Stimulated activated naive CD8-positive, alpha-beta T cell treated with anti-CD3 and anti-CD28 coated beads, Interleukin-15, Interleukin-2, amounts not matched to agents 100 ng/mL and 50 ng/mL, for 24 hours (primary cell): ENCODE measurements around the gene SLMAP.
"Not testable (repeated sequence)": the region's sequence is repeated elsewhere in the genome, so short reads cannot be mapped to it uniquely, and the experiment has no call there.

Experiments used
- H3K27ac Mint-ChIP-seq: one replicate; pipeline ENCODE4 v1.8.0; 2021; ENCODE audit warnings: mild to moderate bottlenecking, mixed read lengths
- H3K27me3 Mint-ChIP-seq: one replicate; pipeline ENCODE4 v1.8.0; 2021; ENCODE audit warnings: mixed read lengths
- H3K36me3 Mint-ChIP-seq: one replicate; pipeline ENCODE4 v1.8.0; 2021; ENCODE audit warnings: low read depth, mixed read lengths
- H3K4me1 Mint-ChIP-seq: one replicate; pipeline ENCODE4 v1.8.0; 2021; ENCODE audit warnings: low read depth, mixed read lengths
- H3K4me3 Mint-ChIP-seq: one replicate; pipeline ENCODE4 v1.8.0; 2021; ENCODE audit warnings: mild to moderate bottlenecking, mixed read lengths
- H3K9me3 Mint-ChIP-seq: one replicate; pipeline ENCODE4 v1.8.0; 2021; ENCODE audit warnings: mixed read lengths

The SLMAP gene

DNA sequence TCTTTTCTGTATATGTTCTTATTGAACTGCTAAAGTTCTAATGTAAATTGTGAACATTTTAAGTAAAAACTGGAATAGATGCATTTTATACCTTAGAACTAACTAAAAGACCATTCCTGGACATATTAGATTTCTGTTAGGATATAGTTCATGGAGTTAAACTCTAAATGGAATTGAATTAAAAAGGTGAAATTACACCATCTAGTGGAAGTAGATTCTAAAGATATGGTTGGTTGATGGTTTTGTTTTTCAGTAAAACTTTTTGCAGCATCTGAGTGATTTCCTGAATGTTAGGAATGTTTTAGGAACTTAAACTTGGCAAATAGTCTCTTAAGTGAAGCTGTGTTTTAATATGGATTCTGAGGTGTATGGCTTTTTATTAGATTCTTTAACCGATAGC, 96.8 kb downstream of the SLMAP start:
- H3K9me3 Mint-ChIP-seq, result no peaks in the 10 kb centered on the region
- H3K4me1 Mint-ChIP-seq, result no peaks in the 10 kb centered on the region
- no peak overlapping the region for H3K27ac Mint-ChIP-seq
- no peak overlapping the region for H3K4me3 Mint-ChIP-seq
- H3K36me3 Mint-ChIP-seq, result peaks cover 11% of the 10 kb centered on the region
- no peaks in the 10 kb centered on the region for H3K27me3 Mint-ChIP-seq

DNA sequence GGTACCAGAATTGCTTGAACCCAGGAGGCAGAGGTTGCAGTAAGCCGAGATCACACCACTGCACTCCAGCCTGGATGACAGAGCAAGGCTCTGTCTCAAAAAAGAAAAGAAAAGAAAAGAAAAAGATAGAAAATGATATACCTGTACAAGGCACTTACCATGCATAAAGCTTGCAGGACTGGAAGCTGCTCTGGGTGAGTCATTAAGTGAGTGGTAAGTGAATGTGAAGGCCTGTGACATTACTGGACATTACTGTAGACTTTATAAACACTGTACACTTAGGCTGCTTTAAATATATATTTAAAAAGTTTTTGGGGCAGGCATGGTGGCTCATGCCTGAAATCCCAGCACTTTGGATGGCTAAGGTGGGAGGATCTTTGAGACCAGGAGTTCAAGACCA, 99.2 kb downstream of the SLMAP start:
- H3K4me3 Mint-ChIP-seq, result no peak overlapping the region
- no peaks in the 10 kb centered on the region for H3K4me1 Mint-ChIP-seq
- H3K36me3 Mint-ChIP-seq, result peaks cover 20% of the 10 kb centered on the region
- no peak overlapping the region for H3K27ac Mint-ChIP-seq
- no peaks in the 10 kb centered on the region for H3K9me3 Mint-ChIP-seq
- H3K27me3 Mint-ChIP-seq, result no peaks in the 10 kb centered on the region

DNA sequence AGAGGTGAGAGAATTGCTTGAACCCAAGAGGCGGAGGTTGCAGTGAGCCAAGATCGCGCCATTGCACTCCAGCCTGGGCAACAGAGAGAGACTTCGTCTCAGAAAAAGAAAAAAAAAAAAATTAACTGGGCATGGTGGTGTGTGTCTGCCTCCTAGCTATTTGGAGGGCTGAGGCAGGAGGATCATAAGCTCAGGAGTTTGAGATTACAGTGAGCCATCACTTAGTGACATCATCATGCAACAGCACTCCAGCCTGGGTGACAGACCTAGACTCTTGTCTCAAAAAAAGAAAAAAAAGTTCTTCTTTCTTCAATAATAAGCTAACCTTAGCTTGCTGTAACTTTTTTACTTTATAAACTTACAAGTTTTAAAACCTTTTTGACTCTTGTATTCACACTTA, 99.8 kb downstream of the SLMAP start:
- Mint-ChIP-seq H3K9me3 (no peaks in the 10 kb centered on the region), H3K4me3 (no peak overlapping the region), H3K27me3 (no peaks in the 10 kb centered on the region), H3K36me3 (peaks cover 20% of the 10 kb centered on the region), H3K4me1 (no peaks in the 10 kb centered on the region), H3K27ac (no peak overlapping the region)

DNA sequence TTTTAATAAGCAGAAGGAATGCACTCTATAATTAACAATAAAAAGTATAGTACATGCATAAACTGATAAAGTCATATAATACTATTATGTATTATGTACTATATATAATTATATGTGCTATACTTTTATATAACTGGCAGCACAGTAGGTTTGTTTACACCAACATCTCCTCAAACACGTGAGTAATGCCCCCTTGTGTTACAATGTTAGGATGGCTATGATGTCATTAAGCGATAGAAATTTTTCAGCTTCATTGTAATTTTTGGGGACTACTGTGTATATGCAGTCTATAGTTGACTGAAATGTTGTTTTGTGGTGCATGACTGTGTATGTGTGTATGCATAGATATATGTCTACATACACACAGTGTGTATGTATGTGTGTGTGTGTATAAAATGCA, 100.6 kb downstream of the SLMAP start:
- Mint-ChIP-seq H3K27ac (no peak overlapping the region), H3K4me1 (no peaks in the 10 kb centered on the region), H3K9me3 (no peaks in the 10 kb centered on the region), H3K27me3 (no peaks in the 10 kb centered on the region), H3K4me3 (no peak overlapping the region), H3K36me3 (peaks cover 22% of the 10 kb centered on the region)

DNA sequence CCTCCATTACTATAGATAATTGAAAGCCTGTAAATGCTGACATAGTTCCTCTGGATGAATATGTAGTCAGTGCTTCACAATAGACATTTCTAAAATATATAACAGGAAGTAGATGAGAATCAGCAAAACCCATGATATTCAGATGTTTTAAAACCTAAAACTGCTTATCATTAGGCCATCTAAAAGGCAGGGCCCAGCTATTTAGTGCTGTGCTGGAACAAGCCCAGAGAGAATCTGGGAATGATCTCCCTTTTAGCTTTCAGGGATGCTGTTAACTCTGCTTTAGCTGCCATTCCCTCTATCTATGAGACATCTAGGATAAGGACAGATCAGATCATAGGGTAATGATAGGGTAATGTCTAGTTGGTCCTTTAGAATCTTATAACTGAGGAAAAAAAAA, 106.8 kb downstream of the SLMAP start:
- Mint-ChIP-seq H3K27me3 (no peaks in the 10 kb centered on the region), H3K4me3 (no peak overlapping the region), H3K36me3 (peaks cover 46% of the 10 kb centered on the region)

DNA sequence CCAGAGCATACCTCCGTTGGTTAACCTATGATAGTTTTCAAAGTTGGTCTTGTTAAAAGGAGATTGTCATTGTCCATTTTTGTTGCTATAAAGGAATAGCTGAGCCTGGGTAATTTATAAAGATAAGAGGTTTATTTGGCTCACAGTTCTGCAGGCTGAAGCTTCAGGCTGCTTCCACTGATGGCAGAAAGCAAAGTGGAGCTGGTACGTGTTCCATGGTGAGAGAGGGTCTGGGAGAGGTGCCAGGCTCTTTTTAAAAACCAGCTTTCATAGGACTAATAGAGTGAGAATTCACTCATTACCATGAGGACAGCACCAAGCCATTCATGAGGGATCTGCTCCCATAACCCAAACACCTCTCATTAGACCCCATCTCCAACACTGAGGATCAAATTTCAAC, 107.3 kb downstream of the SLMAP start:
- Mint-ChIP-seq H3K36me3 (peaks cover 44% of the 10 kb centered on the region), H3K9me3 (no peaks in the 10 kb centered on the region), H3K27ac (no peak overlapping the region), H3K4me1 (no peaks in the 10 kb centered on the region), H3K4me3 (no peak overlapping the region), H3K27me3 (no peaks in the 10 kb centered on the region)

More for the DNA sequence above, 106.8 kb downstream of the SLMAP start:
- H3K4me1 Mint-ChIP-seq, result no peaks in the 10 kb centered on the region
- H3K9me3 Mint-ChIP-seq, result no peaks in the 10 kb centered on the region
- no peak overlapping the region for H3K27ac Mint-ChIP-seq

DNA sequence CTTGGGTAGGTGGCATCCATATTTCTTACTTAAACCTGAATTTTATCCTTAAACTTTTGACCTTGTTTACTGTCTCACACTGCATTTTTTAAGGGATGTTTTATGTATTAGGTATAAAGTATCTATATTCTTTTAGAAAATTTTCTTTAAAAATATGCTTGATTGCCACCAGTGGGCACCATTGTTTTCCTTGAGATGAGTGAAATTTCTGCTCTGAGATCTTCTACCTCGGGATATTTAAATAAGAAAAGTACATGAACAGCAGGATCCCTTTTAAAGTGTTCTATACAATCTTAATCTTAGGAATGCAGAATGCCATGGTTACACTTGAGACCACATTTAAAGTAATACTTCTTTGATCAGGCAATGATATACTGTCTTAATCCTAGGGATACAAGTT, 108.7 kb downstream of the SLMAP start:
- Mint-ChIP-seq H3K9me3 (no peaks in the 10 kb centered on the region), H3K27me3 (no peaks in the 10 kb centered on the region), H3K4me1 (no peaks in the 10 kb centered on the region), H3K4me3 (no peak overlapping the region), H3K36me3 (peaks cover 37% of the 10 kb centered on the region), H3K27ac (no peak overlapping the region)

DNA sequence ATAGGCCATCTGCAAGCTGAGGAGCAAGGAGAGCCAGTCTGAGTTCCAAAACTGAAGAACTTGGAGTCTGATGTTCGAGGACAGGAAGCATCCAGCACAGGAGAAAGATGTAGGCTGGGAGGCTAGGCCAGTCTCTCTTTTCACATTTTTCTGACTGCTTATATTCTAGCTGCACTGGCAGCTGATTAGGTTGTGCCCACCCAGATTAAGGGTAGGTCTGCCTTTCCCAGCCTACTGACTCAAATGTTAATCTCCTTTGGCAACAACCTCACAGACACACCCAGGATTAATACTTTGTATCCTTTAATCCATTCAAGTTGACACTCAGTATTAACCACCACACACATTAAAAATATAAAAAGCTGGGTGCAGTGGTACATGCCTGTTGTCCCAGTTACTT, 113.0 kb downstream of the SLMAP start:
- not testable (repeated sequence) for H3K4me1 Mint-ChIP-seq, H3K9me3 Mint-ChIP-seq, H3K27ac Mint-ChIP-seq, H3K4me3 Mint-ChIP-seq, H3K27me3 Mint-ChIP-seq
- peaks cover 40% of the 10 kb centered on the region for H3K36me3 Mint-ChIP-seq

DNA sequence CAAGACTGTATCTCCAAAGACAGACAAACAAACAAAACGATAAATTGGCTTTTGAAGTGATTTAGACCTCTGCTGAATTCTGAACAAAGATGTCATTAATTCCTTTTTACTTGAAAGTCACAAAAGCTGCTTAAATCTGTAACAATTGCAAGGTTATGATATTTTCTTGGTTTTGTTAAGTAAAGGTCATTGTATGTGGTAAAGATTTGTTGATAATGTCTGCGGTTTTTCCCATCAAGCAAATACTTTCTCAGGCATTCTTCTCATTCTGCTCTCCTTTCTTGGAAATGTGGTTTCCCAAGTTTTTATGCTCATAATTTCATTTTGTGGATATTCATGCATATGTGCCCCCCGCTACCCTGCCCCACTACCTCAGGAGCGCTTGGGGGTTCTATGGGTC, 116.5 kb downstream of the SLMAP start:
- Mint-ChIP-seq H3K27me3 (no peaks in the 10 kb centered on the region), H3K36me3 (peaks cover 23% of the 10 kb centered on the region), H3K4me3 (no peak overlapping the region), H3K4me1 (no peaks in the 10 kb centered on the region), H3K27ac (no peak overlapping the region), H3K9me3 (no peaks in the 10 kb centered on the region)

DNA sequence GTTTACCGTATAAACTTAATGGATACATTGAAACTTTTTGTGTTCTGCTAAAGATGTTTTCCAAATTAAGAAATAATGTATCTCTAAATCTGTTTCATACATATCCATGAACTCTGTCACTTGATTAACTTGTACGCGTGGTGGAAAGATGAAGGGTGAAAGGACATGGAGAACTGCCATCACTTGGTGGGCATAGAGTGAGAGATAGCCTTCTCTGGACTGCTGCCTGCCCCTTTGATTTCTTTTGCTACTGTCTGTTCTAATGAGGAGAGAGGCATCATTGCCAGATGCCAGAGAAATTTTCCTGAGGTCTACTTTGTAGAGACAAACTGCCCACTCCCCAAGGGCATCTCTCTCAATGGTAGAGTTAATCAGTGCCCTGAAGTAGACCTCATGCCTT, 120.5 kb downstream of the SLMAP start:
- H3K9me3 Mint-ChIP-seq, result no peaks in the 10 kb centered on the region
- H3K27ac Mint-ChIP-seq, result no peak overlapping the region
- H3K4me3 Mint-ChIP-seq, result no peak overlapping the region
- no peaks in the 10 kb centered on the region for H3K4me1 Mint-ChIP-seq
- peaks cover 22% of the 10 kb centered on the region for H3K36me3 Mint-ChIP-seq
- H3K27me3 Mint-ChIP-seq, result no peaks in the 10 kb centered on the region

DNA sequence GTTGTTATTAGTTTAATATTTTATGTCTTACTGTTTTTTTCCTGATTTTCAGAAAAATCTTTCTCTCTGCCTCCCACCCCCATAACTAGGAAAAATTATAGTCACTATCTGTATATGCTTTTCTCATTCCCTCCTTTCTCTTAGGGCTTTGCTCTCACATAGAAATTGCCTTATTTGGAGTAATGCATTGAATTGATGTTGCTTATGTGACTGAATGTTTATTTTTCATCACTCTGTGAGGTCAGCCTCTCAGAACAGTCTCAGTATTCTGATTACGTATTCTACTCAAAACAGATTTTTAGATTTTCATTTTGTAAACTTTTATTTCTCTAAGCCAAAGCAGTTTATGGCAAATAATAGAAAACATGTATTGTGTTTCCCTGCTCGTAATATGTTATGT, 121.0 kb downstream of the SLMAP start:
- no peak overlapping the region for H3K27ac Mint-ChIP-seq
- no peaks in the 10 kb centered on the region for H3K9me3 Mint-ChIP-seq
- H3K27me3 Mint-ChIP-seq, result no peaks in the 10 kb centered on the region
- H3K36me3 Mint-ChIP-seq, result peaks cover 20% of the 10 kb centered on the region
- H3K4me1 Mint-ChIP-seq, result no peaks in the 10 kb centered on the region
- H3K4me3 Mint-ChIP-seq, result no peak overlapping the region

DNA sequence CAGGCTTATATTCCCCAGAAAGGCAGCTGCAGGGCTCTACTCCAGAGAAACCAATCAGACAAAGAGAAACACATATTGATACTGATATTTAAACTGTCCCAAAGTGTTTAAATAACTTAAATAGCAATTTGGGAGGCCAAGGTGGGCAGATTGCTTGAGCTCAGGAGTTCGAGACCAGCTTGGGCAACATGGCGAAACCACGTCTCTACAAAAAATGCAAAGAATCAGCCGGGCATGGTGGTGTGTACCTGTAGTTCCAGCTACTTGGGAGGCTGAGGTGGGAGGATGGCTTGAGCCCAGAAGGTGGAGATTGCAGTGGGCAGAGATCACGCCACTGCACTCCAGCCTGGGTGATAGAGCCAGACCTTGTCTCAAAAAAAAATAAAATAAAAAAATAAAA, 128.3 kb downstream of the SLMAP start:
- H3K27me3 Mint-ChIP-seq, H3K4me3 Mint-ChIP-seq, H3K4me1 Mint-ChIP-seq, H3K9me3 Mint-ChIP-seq, H3K27ac Mint-ChIP-seq: not testable (repeated sequence)
- peaks cover 24% of the 10 kb centered on the region for H3K36me3 Mint-ChIP-seq

DNA sequence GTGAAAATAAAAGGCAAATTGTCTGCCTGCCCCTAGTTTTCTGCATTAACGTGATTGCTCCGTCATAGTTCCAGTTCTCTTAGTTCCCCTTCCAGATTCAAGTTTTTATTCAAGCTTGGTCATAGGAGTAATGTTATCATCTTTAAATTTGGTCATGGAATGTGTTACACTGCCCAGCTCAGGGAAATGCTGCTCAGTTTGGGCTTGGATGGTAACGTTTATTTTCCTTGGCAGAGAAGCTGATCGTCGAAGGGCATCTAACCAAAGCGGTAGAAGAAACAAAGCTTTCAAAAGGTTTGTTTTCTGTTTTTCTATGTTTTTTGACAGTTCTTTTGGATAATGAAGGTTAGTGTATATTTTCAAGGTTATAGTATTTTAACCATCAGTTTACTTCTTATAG, 133.7 kb downstream of the SLMAP start:
- no peak overlapping the region for H3K4me3 Mint-ChIP-seq
- no peaks in the 10 kb centered on the region for H3K27me3 Mint-ChIP-seq
- peaks cover 23% of the 10 kb centered on the region for H3K36me3 Mint-ChIP-seq
- no peak overlapping the region for H3K27ac Mint-ChIP-seq
- H3K4me1 Mint-ChIP-seq, result no peaks in the 10 kb centered on the region
- H3K9me3 Mint-ChIP-seq, result no peaks in the 10 kb centered on the region

DNA sequence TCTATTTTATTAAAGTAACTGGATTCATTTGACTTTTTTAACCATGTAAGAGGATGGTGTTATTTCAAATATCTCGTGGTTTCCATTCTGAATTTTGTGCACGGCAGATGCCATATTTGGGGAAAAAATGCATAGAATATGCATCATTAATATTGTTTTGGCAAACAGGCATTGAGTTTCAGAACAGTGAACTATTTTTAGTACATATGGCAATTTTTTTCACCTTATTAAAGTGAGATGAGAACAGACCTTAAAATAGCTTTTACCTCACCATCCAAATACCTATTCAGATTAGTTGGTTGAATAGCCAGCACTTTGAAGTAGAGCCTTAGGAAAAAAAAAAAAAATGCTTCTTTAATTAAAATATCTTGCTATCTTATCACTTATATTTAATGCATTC, 134.8 kb downstream of the SLMAP start:
- H3K4me1 Mint-ChIP-seq, result no peaks in the 10 kb centered on the region
- no peaks in the 10 kb centered on the region for H3K9me3 Mint-ChIP-seq
- H3K27ac Mint-ChIP-seq, result no peak overlapping the region
- no peaks in the 10 kb centered on the region for H3K27me3 Mint-ChIP-seq
- peaks cover 17% of the 10 kb centered on the region for H3K36me3 Mint-ChIP-seq
- no peak overlapping the region for H3K4me3 Mint-ChIP-seq

DNA sequence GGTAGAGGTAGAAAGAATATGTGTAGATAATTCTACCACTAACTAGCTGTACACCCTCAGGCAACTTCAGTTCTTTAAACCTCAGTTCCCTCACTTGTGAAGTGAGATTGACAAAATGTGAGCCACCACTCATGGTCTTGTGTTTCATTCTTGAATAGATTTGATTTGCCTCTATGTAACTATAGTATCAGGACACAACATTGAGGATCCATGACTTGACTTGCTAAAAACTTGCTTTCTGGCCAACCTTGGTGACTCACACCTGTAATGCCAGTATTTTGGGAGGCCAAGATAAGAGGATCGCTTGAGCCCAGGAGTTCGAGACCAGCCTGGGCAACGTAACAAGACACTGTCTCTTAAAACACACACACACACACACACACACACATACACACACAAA, 136.3 kb downstream of the SLMAP start:
- no peak overlapping the region for H3K4me3 Mint-ChIP-seq

DNA sequence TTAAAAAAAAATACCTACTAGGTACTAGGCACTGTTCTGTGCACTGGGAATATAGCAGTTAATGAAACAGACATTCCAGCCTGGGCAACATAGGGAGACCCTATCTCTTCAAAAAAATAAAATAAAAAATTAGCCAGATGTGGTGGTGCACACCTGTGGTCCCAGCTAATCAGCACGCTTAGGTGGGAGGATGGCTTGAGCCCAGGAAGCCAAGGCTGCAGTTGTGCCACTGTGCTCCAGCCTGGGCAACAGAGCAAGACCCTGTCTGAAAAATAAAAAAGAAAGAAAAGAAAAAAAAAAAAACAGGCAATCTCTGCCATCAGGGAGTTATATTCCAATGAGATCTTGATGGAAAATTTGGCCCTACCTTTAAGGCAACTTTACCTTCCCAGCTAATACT, 137.0 kb downstream of the SLMAP start:
- H3K27ac Mint-ChIP-seq, result no peak overlapping the region
- no peaks in the 10 kb centered on the region for H3K9me3 Mint-ChIP-seq
- no peaks in the 10 kb centered on the region for H3K4me1 Mint-ChIP-seq
- no peak overlapping the region for H3K4me3 Mint-ChIP-seq
- H3K36me3 Mint-ChIP-seq, result peaks cover 27% of the 10 kb centered on the region
- no peaks in the 10 kb centered on the region for H3K27me3 Mint-ChIP-seq

More for the DNA sequence above, 136.3 kb downstream of the SLMAP start:
- no peaks in the 10 kb centered on the region for H3K4me1 Mint-ChIP-seq
- H3K9me3 Mint-ChIP-seq, result no peaks in the 10 kb centered on the region
- peaks cover 25% of the 10 kb centered on the region for H3K36me3 Mint-ChIP-seq
- H3K27ac Mint-ChIP-seq, result no peak overlapping the region
- no peaks in the 10 kb centered on the region for H3K27me3 Mint-ChIP-seq

DNA sequence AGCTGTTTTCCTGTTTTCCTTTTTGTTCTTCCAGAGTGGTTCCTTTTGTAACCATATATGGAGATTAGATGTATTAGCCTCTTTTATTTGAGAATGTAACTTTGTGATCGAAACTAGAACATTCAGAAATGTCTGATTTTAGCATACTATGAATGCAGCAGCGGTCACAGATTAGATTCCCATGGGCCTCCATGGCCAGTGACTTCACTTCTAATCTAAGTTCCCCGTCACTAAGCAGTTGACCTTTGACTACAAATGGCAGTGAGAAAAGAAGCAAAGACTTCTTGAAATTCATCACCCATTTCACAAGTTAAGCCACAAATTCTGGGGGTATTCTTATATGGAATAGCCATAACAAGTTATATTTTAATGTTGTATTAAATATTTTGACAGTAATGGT, 137.6 kb downstream of the SLMAP start:
- no peak overlapping the region for H3K4me3 Mint-ChIP-seq
- H3K27ac Mint-ChIP-seq, result no peak overlapping the region
- peaks cover 30% of the 10 kb centered on the region for H3K36me3 Mint-ChIP-seq
- no peaks in the 10 kb centered on the region for H3K27me3 Mint-ChIP-seq
- no peaks in the 10 kb centered on the region for H3K9me3 Mint-ChIP-seq
- no peaks in the 10 kb centered on the region for H3K4me1 Mint-ChIP-seq
